Endothelial cell of coronary artery (primary cell): ENCODE results near the gene TPRG1L. TPM values are rescaled to one million over a fixed set of nuclear protein-coding genes. Genes with fewer than 3 reads are reported as not detected.

Experiments used
- total RNA-seq: library from RNA; depleted of rRNA; stranded (reverse); fragments of >200 nt; gene quantifications from 2 replicates; pipeline ENCODE4 v1.2.3, GENCODE V29; 2014

TPRG1L gene
- 26.3 and 28.5 TPM in 2 replicates for total RNA-seq

GRCh38 chr1:3624200-3625136 is at the start of gene TPRG1L:
Gene TPRG1L (plus strand): TSS chr1:3625015. CDS start chr1:3625073, 58 bp downstream.

GRCh38 chr1:3611170-3612019 is 13.4 kb upstream of the TPRG1L start, which contains the start of gene MEGF6:
Gene MEGF6 (minus strand): TSS chr1:3611508. CDS start chr1:3611268, 240 bp downstream.

GRCh38 chr1:3649342-3650247 is 24.8 kb downstream of the TPRG1L start, which contains the start of gene WRAP73:
Gene WRAP73 (minus strand): TSS chr1:3650103. CDS start chr1:3649999, 104 bp downstream.

GRCh38 chr1:3651930-3652547 is 27.2 kb downstream of the TPRG1L start, which contains the start of gene TP73:
Gene TP73 (plus strand): TSS chr1:3652516. CDS start chr1:3682366, 29,850 bp downstream.

Other genes with a start within 250 kb of the TPRG1L start
- gene ARHGEF16, start 170.3 kb upstream of the TPRG1L start, total RNA-seq, result 0.09 and 0.19 TPM in 2 replicates
- gene MEGF6, start 13.5 kb upstream of the TPRG1L start, total RNA-seq, result 29.1 and 57.8 TPM in 2 replicates
- 19.3 and 20.3 TPM in 2 replicates for gene WRAP73, start 25.1 kb downstream of the TPRG1L start, total RNA-seq
- 0.19 TPM in 1 of 2 replicates, not detected in the other for gene TP73, start 27.5 kb downstream of the TPRG1L start, total RNA-seq
- gene CCDC27, start 127.4 kb downstream of the TPRG1L start, total RNA-seq, result not detected in 2 replicates
- gene SMIM1, start 147.7 kb downstream of the TPRG1L start, total RNA-seq, result 1.0 and 1.2 TPM in 2 replicates
- gene LRRC47, start 171.5 kb downstream of the TPRG1L start, total RNA-seq, result 25.8 and 31.9 TPM in 2 replicates
- 18.0 and 34.4 TPM in 2 replicates for gene CEP104, start 232.2 kb downstream of the TPRG1L start, total RNA-seq
- 8.0 and 10.9 TPM in 2 replicates for gene DFFB, start 232.5 kb downstream of the TPRG1L start, total RNA-seq